IMR-90 (cell line): ENCODE data around the gene TIMM21. TPM values are rescaled to one million over a fixed set of nuclear protein-coding genes. Genes with fewer than 3 reads are reported as not detected.

ENCODE experiments used
- ATAC-seq: fragments of 200-7000 bp; cut with Tn5 transposase; 2 replicates; pipeline ENCODE4 v1.9.1; 2020; ENCODE audit warnings: low read depth, mild to moderate bottlenecking, moderate library complexity
- BruUV-seq: library from RNA; stranded (reverse); fragments of 400-500 nt; replicated peaks from 2 replicates; lab custom pipeline; 2021; lab: Mats Ljungman, UMichigan
- CTCF ChIA-PET: fragments of 300-600 bp; formaldehyde crosslinking; extraction: SDS; loops from one replicate; lab custom pipeline; 2021; ENCODE audit warnings: antibody characterized with exemption; lab: Yijun Ruan, JAX
- POLR2A ChIA-PET: fragments of 300-600 bp; sonication (Branson Sonifier 250); formaldehyde crosslinking; loops from one replicate; lab custom pipeline; 2022; ENCODE audit warnings: antibody characterized with exemption; ENCODE audit not compliant: unreplicated experiment; lab: Charles Lee
- DNase-seq: peaks from one replicate; pipeline ENCODE4 v3.0.0; 2013
- H2AFZ ChIP-seq: replicated peaks from 2 replicates; pipeline ENCODE3; 2013; ENCODE audit warnings: low read length, mild to moderate bottlenecking; ENCODE audit not compliant: poor library complexity
- H2AK5ac ChIP-seq: 2 replicates; pipeline ENCODE4 v1.6.1; 2013; ENCODE audit warnings: low read depth, low read length, inconsistent platforms
- H2AK9ac ChIP-seq: replicated peaks from 2 replicates; pipeline ENCODE3; 2013; ENCODE audit warnings: mild to moderate bottlenecking, low read depth, low read length, moderate library complexity; ENCODE audit not compliant: poor library complexity
- H2BK120ac ChIP-seq: 2 replicates; pipeline ENCODE4 v1.6.1; 2013; ENCODE audit warnings: low read depth, low read length, inconsistent platforms
- H2BK15ac ChIP-seq: 3 replicates; pipeline ENCODE4 v1.6.1; 2013; ENCODE audit warnings: low read depth, low read length, inconsistent platforms
- H2BK20ac ChIP-seq: 2 replicates; pipeline ENCODE4 v1.6.1; 2013; ENCODE audit warnings: low read depth, mild to moderate bottlenecking, inconsistent platforms, low read length, moderate library complexity
- H2BK5ac ChIP-seq: 2 replicates; pipeline ENCODE4 v1.6.1; 2013; ENCODE audit warnings: mild to moderate bottlenecking, low read depth, low read length, inconsistent platforms; ENCODE audit not compliant: poor library complexity, severe bottlenecking
- H3K14ac ChIP-seq: replicated peaks from 2 replicates; pipeline ENCODE4 v1.6.1; 2013; ENCODE audit warnings: low read depth, low read length, inconsistent platforms
- H3K18ac ChIP-seq: 2 replicates; pipeline ENCODE4 v1.6.1; 2013; ENCODE audit warnings: low read depth, low read length, control low read depth
- H3K23ac ChIP-seq: 2 replicates; pipeline ENCODE4 v1.6.1; 2013; ENCODE audit warnings: low read depth, low read length, inconsistent platforms
- H3K27ac ChIP-seq: 2 replicates; pipeline ENCODE4 v1.5.1; 2013; ENCODE audit warnings: mild to moderate bottlenecking, control low read depth, low read length; ENCODE audit not compliant: insufficient read depth
- H3K27me3 ChIP-seq: 2 replicates; pipeline ENCODE4 v1.6.1; 2013; ENCODE audit warnings: low read length; ENCODE audit not compliant: control insufficient read depth, insufficient read depth
- H3K36me3 ChIP-seq: 2 replicates; pipeline ENCODE4 v1.6.1; 2013; ENCODE audit warnings: low read length, mixed read lengths; ENCODE audit not compliant: control insufficient read depth, insufficient read depth
- H3K4ac ChIP-seq: 2 replicates; pipeline ENCODE4 v1.6.1; 2013; ENCODE audit warnings: low read depth, low read length, inconsistent platforms
- H3K4me1 ChIP-seq: 2 replicates; pipeline ENCODE4 v1.6.1; 2013; ENCODE audit warnings: low read length, mixed read lengths; ENCODE audit not compliant: control insufficient read depth, insufficient read depth
- H3K4me2 ChIP-seq: 2 replicates; pipeline ENCODE4 v1.6.1; 2013; ENCODE audit warnings: low read depth, mild to moderate bottlenecking, control low read depth, low read length, moderate library complexity
- H3K4me3 ChIP-seq: 2 replicates; pipeline ENCODE4 v1.5.1; 2013; ENCODE audit warnings: low read depth, mild to moderate bottlenecking, control low read depth, low read length, moderate library complexity; ENCODE audit not compliant: insufficient read depth
- H3K56ac ChIP-seq: 2 replicates; pipeline ENCODE4 v1.6.1; 2013; ENCODE audit warnings: low read length, inconsistent platforms; ENCODE audit not compliant: insufficient read depth; ENCODE audit errors: extremely low read depth
- H3K79me1 ChIP-seq, 2 experiments: 2 replicates each; pipeline ENCODE4 v1.6.1; 2013; ENCODE audit warnings: low read length in 2 of 2, inconsistent platforms in 1 of 2, low read depth in 1 of 2
- H3K9ac ChIP-seq: 2 replicates; pipeline ENCODE4 v1.6.1; 2013; ENCODE audit warnings: low read depth, low read length, control low read depth
- H3K9me1 ChIP-seq: 2 replicates; pipeline ENCODE4 v1.6.1; 2013; ENCODE audit warnings: low read length, inconsistent platforms; ENCODE audit not compliant: insufficient read depth
- H3K9me3 ChIP-seq: 2 replicates; pipeline ENCODE4 v1.6.1; 2013; ENCODE audit warnings: low read length; ENCODE audit not compliant: control insufficient read depth, insufficient read depth
- H4K20me1 ChIP-seq: 2 replicates; pipeline ENCODE4 v1.6.1; 2013; ENCODE audit warnings: low read length, inconsistent platforms; ENCODE audit not compliant: insufficient read depth
- H4K5ac ChIP-seq: 2 replicates; pipeline ENCODE4 v1.6.1; 2013; ENCODE audit warnings: mild to moderate bottlenecking, low read depth, low read length, control low read depth
- H4K8ac ChIP-seq, 2 experiments: 2 replicates each; pipeline ENCODE4 v1.6.1; 2013; ENCODE audit warnings: low read depth in 2 of 2, low read length in 2 of 2, control low read depth in 1 of 2, inconsistent platforms in 1 of 2
- H4K91ac ChIP-seq: 2 replicates; pipeline ENCODE4 v1.6.1; 2013; ENCODE audit warnings: low read depth, low read length, inconsistent platforms; ENCODE audit not compliant: insufficient read depth
- CHD1 ChIP-seq: IDR thresholded peaks from 2 replicates; pipeline ENCODE4 v1.6.1; 2012; ENCODE audit warnings: low read depth, low read length, improper control_type of control experiment
- FOS ChIP-seq: fragments of 150-350 bp; IDR thresholded peaks from 2 replicates; pipeline ENCODE4 v1.6.1; 2016; ENCODE audit warnings: low read depth, low read length
- MAFK ChIP-seq: IDR thresholded peaks from 2 replicates; pipeline ENCODE4 v1.6.1; 2012; ENCODE audit warnings: low read depth, low read length, improper control_type of control experiment
- MAZ ChIP-seq: IDR thresholded peaks from 2 replicates; pipeline ENCODE4 v1.6.1; 2012; ENCODE audit warnings: low read depth, mild to moderate bottlenecking, low read length, improper control_type of control experiment, moderate library complexity, borderline replicate concordance
- POLR2A ChIP-seq: IDR thresholded peaks from 2 replicates; pipeline ENCODE4 v1.6.1; 2012; ENCODE audit warnings: mild to moderate bottlenecking, low read depth, low read length
- RAD21 ChIP-seq: IDR thresholded peaks from 2 replicates; pipeline ENCODE4 v1.6.1; 2012; ENCODE audit warnings: low read length, improper control_type of control experiment
- WGBS, 2 experiments: methylation state at CpG; one replicate each; pipeline versions ENCODE4 v1.1.5 to v1.1.7; 2013; ENCODE audit warnings: missing lambda C conversion rate in 2 of 2; ENCODE audit not compliant: insufficient read length in 1 of 2; ENCODE audit errors: extremely low coverage in 2 of 2; 5-methylcytosine and 5-hydroxymethylcytosine counted together
- dilution Hi-C: fragments of 300-500 bp; cut with HindIII; formaldehyde crosslinking; loops from one replicate; pipeline ENCODE4 v1.14.3; 2018; ENCODE audit warnings: low sequenced_read_pairs; ENCODE audit not compliant: unreplicated experiment
- in situ Hi-C: fragments of 300-500 bp; cut with MboI; formaldehyde crosslinking; loops from 3 replicates; pipeline ENCODE4 v1.14.3; 2019; ENCODE audit warnings: low sequenced_read_pairs, inconsistent platforms, mixed read lengths
- intact Hi-C: fragments of 100-400 bp; cut with micrococcal nuclease; formaldehyde crosslinking; loops from 2 replicates; pipeline ENCODE4 v1.10.0; 2022
- polyA plus RNA-seq, 3 experiments: library from polyadenylated mRNA; depleted of rRNA; stranded (reverse); fragments of >200 nt; gene quantifications; 2 replicates each; pipeline ENCODE4 v1.2.3, GENCODE V29; 2012; ENCODE audit warnings: low replicate concordance in 1 of 3
- total RNA-seq: library from RNA; depleted of rRNA; stranded (reverse); fragments of >200 nt; gene quantifications from 2 replicates; pipeline ENCODE4 v1.2.3, GENCODE V29; 2012
- TF ChIP-seq, protein P1 (sequence below): conservative IDR thresholded peaks from 2 replicates; pipeline ENCODE4 v1.5.1; 2012; ENCODE audit warnings: mild to moderate bottlenecking, low read depth, low read length, improper control_type of control experiment
- TF ChIP-seq, protein P2 (sequence below): fragments of 150-350 bp; IDR thresholded peaks from 2 replicates; pipeline ENCODE4 v1.6.1; 2016; ENCODE audit warnings: low read depth, mild to moderate bottlenecking, low read length, moderate library complexity, borderline replicate concordance

TIMM21 gene
- total and polyA plus RNA-seq, 2 of the 4 experiments (the other 2 are of a cell fraction), result 42.8 to 52.7 TPM

DNA sequence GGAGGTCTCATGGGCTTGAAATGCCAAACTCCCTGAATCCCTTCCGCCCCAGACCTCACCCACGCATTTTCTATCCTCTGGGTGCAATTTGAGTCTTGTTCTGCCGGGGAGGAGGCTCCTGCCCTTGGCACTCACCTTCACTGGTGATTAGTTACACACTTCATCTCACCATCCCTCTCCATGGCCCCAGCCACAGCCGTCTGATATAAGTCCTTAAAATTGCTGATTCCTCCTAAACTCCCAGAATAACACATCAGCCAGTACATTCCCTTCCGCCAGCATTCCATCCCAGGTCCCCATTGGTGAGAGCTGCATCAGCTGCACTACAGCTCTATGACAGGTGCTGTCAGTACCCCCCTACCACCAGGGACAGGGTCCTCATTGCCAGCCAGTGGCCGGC, 3.9 kb downstream of the TIMM21 start:
- Histone ChIP-seq H2AK5ac (no peak overlapping the region), H3K9me1 (peaks cover 8% of the 10 kb centered on the region), H3K4me1 (peaks cover 3% of the 10 kb centered on the region), H3K4ac (no peak overlapping the region), H4K5ac (no peak overlapping the region), H3K27ac (no peak overlapping the region), H3K9me3 (no peaks in the 10 kb centered on the region), H3K4me3 (no peak overlapping the region), H2AFZ (no peak overlapping the region), H2BK15ac (no peak overlapping the region), H4K91ac (no peak overlapping the region), H3K56ac (no peak overlapping the region), H3K4me2 (no peak overlapping the region), H3K27me3 (no peaks in the 10 kb centered on the region), H3K36me3 (peaks cover 8% of the 10 kb centered on the region), H3K18ac (no peak overlapping the region), H2BK5ac (no peak overlapping the region), H3K14ac (no peak overlapping the region), H2BK120ac (no peak overlapping the region), H2BK20ac (no peak overlapping the region), H3K9ac (no peak overlapping the region), H2AK9ac (no peak overlapping the region), H3K79me1 (peaks cover 20 to 46% of the 10 kb centered on the region in 2 experiments), H4K20me1 (no peaks in the 10 kb centered on the region), H4K8ac (no peak overlapping the region), H3K23ac (no peak overlapping the region)
- in situ Hi-C loops (no loop called here), intact Hi-C loops (no loop called here), dilution Hi-C loops (no loop called here)
- POLR2A ChIA-PET, result no interaction called here
- ATAC-seq (no peak), DNase-seq (no peak)
- CTCF ChIA-PET, result no interaction called here
- WGBS, 2 experiments, result 88% methylated on average over 3 of the region's 6 CpGs; no CpG with 5 or more reads in 1 of the 2 experiments
- BruUV-seq, result no TSS peak
- no peak for TF ChIP-seq MAZ
- TF ChIP-seq FOS, result no peak
- no peak for TF ChIP-seq MAFK
- TF ChIP-seq, protein P1, sequence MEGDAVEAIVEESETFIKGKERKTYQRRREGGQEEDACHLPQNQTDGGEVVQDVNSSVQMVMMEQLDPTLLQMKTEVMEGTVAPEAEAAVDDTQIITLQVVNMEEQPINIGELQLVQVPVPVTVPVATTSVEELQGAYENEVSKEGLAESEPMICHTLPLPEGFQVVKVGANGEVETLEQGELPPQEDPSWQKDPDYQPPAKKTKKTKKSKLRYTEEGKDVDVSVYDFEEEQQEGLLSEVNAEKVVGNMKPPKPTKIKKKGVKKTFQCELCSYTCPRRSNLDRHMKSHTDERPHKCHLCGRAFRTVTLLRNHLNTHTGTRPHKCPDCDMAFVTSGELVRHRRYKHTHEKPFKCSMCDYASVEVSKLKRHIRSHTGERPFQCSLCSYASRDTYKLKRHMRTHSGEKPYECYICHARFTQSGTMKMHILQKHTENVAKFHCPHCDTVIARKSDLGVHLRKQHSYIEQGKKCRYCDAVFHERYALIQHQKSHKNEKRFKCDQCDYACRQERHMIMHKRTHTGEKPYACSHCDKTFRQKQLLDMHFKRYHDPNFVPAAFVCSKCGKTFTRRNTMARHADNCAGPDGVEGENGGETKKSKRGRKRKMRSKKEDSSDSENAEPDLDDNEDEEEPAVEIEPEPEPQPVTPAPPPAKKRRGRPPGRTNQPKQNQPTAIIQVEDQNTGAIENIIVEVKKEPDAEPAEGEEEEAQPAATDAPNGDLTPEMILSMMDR, result no peak
- no peak for TF ChIP-seq POLR2A
- TF ChIP-seq, protein P2, sequence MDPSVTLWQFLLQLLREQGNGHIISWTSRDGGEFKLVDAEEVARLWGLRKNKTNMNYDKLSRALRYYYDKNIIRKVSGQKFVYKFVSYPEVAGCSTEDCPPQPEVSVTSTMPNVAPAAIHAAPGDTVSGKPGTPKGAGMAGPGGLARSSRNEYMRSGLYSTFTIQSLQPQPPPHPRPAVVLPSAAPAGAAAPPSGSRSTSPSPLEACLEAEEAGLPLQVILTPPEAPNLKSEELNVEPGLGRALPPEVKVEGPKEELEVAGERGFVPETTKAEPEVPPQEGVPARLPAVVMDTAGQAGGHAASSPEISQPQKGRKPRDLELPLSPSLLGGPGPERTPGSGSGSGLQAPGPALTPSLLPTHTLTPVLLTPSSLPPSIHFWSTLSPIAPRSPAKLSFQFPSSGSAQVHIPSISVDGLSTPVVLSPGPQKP, result no peak
- no peak for TF ChIP-seq CHD1
- TF ChIP-seq RAD21, result no peak
